K562 (cell line): ENCODE measurements around the gene SHC1. TPM values are rescaled to one million over a fixed set of nuclear protein-coding genes. Genes with fewer than 3 reads are reported as not detected.
A peak's percentile ranks its signal among the peaks of the same experiment; 100 is the strongest.

Experiments used
- ARNT ChIP-seq, 2 experiments: fragments of 450-650 bp; IDR thresholded peaks; 2 replicates each; pipeline ENCODE4 v1.6.1; 2016; ENCODE audit warnings: mild to moderate bottlenecking in 1 of 2
- ASH1L ChIP-seq: fragments of 450-650 bp; IDR thresholded peaks from 2 replicates; pipeline ENCODE4 v1.6.1; 2018; ENCODE audit warnings: borderline replicate concordance, mild to moderate bottlenecking, low read depth; ENCODE audit not compliant: partially characterized antibody
- CEBPG ChIP-seq, 3 experiments: fragments of 200-800 bp in 1 of 3; sonication (Bioruptor generic) in 1 of 3; sonication (generic) in 1 of 3; formaldehyde crosslinking in 1 of 3; IDR thresholded peaks in 2 of 3; conservative IDR thresholded peaks in 1 of 3; 2 replicates each; pipeline versions ENCODE4 v1.6.1 to v1.8.0; 2016 to 2022; ENCODE audit warnings: missing compliant biosample characterization in 2 of 3, missing genetic modification characterization in 2 of 3, mild to moderate bottlenecking in 1 of 3, missing genetic modification reagents in 1 of 3
- DDX20 ChIP-seq: fragments of 450-650 bp; IDR thresholded peaks from 2 replicates; pipeline ENCODE4 v1.6.1; 2016; ENCODE audit warnings: missing genetic modification characterization, low read depth, mild to moderate bottlenecking, missing compliant biosample characterization, moderate library complexity
- DEAF1 ChIP-seq: fragments of 450-650 bp; formaldehyde crosslinking; IDR thresholded peaks from 2 replicates; pipeline ENCODE4 v1.4.0; 2020; ENCODE audit warnings: mild to moderate bottlenecking, moderate library complexity
- E2F6 ChIP-seq, 2 experiments: IDR thresholded peaks; 2 replicates each; pipeline ENCODE4 v1.6.1; 2011; ENCODE audit warnings: borderline replicate concordance in 1 of 2, control low read depth in 1 of 2, low read depth in 1 of 2, low read length in 1 of 2, mild to moderate bottlenecking in 1 of 2, mixed read lengths in 1 of 2, moderate library complexity in 1 of 2; ENCODE audit not compliant: insufficient read depth in 1 of 2, insufficient read length in 1 of 2, poor library complexity in 1 of 2, severe bottlenecking in 1 of 2; ENCODE audit errors: extremely low read depth in 1 of 2
- ELF1 ChIP-seq: fragments of 200-800 bp; sonication (Bioruptor generic); IDR thresholded peaks from 2 replicates; pipeline ENCODE4 v1.6.1; 2016; ENCODE audit warnings: missing genetic modification characterization, missing compliant biosample characterization
- FOS ChIP-seq: IDR thresholded peaks from 3 replicates; pipeline ENCODE4 v1.6.1; 2011; ENCODE audit not compliant: insufficient read length; ENCODE audit errors: extremely low read depth
- HIVEP1 ChIP-seq: fragments of 250-450 bp; sonication (Bioruptor Pico); IDR thresholded peaks from 2 replicates; pipeline ENCODE4 v1.4.0; 2020; ENCODE audit warnings: mild to moderate bottlenecking
- MIER1 ChIP-seq: fragments of 450-650 bp; IDR thresholded peaks from 2 replicates; pipeline ENCODE4 v1.6.1; 2016; ENCODE audit warnings: antibody characterized with exemption, mild to moderate bottlenecking, low read depth
- SAP30 ChIP-seq: fragments of 200-600 bp; sonication (generic); IDR thresholded peaks from 2 replicates; pipeline ENCODE4 v1.6.1; 2012; ENCODE audit warnings: borderline replicate concordance, low read depth, mild to moderate bottlenecking, moderate library complexity, low read length, control low read depth, inconsistent platforms; ENCODE audit not compliant: insufficient read depth, poor library complexity, severe bottlenecking
- SP1 ChIP-seq: sonication (generic); formaldehyde crosslinking; IDR thresholded peaks from 2 replicates; pipeline ENCODE4 v1.8.1; 2022; ENCODE audit warnings: mild to moderate bottlenecking, missing genetic modification reagents
- polyA plus RNA-seq, 8 experiments: library from polyadenylated mRNA; depleted of rRNA in 4 of 8; stranded (reverse) in 5 of 8; unstranded in 3 of 8; fragments of >200 nt; fragmentation: Nextera tagmentation in 2 of 8; fragmentation: Illumina TruSeq in 1 of 8; extraction: Ambion mirVana in 2 of 8; extraction: Trizol in 1 of 8; gene quantifications; 2 replicates each; pipeline versions ENCODE4 v1.2.1 to v1.2.3, GENCODE V29; 2011 to 2014; ENCODE audit warnings: inconsistent platforms in 1 of 8, missing spikeins in 1 of 8
- total RNA-seq, 7 experiments: library from RNA; depleted of rRNA in 6 of 7; stranded (reverse); fragments of >200 nt in 6 of 7; fragmentation: Illumina TruSeq in 2 of 7; extraction: Trizol in 2 of 7; gene quantifications; 2 replicates each; pipeline versions ENCODE4 v1.2.1 to v1.2.3, GENCODE V29; 2011 to 2021; ENCODE audit warnings: low replicate concordance in 1 of 7
- TF ChIP-seq, protein P1 (sequence below), 2 experiments: fragments of 150-350 bp in 1 of 2; IDR thresholded peaks; 2 replicates each; pipeline ENCODE4 v1.6.1; 2012 to 2016; ENCODE audit warnings: low read depth in 2 of 2, low read length in 2 of 2, mild to moderate bottlenecking in 1 of 2, moderate library complexity in 1 of 2
- TF ChIP-seq, protein P2 (sequence below): fragments of 250-450 bp; sonication (Bioruptor Pico); IDR thresholded peaks from 2 replicates; pipeline ENCODE4 v1.5.0; 2021; ENCODE audit warnings: mild to moderate bottlenecking, borderline replicate concordance

Gene SHC1
- total and polyA plus RNA-seq, 9 of the 15 experiments (the other 6 are each of a cell fraction or from before 2014, with no cell fraction given), result 4.1 to 113 (median 51.9) TPM

GRCh38 chr1:154982897-154983648 is 12.5 kb upstream of the SHC1 start, which contains the start of gene FLAD1 (continued):
- TF ChIP-seq, protein P1, sequence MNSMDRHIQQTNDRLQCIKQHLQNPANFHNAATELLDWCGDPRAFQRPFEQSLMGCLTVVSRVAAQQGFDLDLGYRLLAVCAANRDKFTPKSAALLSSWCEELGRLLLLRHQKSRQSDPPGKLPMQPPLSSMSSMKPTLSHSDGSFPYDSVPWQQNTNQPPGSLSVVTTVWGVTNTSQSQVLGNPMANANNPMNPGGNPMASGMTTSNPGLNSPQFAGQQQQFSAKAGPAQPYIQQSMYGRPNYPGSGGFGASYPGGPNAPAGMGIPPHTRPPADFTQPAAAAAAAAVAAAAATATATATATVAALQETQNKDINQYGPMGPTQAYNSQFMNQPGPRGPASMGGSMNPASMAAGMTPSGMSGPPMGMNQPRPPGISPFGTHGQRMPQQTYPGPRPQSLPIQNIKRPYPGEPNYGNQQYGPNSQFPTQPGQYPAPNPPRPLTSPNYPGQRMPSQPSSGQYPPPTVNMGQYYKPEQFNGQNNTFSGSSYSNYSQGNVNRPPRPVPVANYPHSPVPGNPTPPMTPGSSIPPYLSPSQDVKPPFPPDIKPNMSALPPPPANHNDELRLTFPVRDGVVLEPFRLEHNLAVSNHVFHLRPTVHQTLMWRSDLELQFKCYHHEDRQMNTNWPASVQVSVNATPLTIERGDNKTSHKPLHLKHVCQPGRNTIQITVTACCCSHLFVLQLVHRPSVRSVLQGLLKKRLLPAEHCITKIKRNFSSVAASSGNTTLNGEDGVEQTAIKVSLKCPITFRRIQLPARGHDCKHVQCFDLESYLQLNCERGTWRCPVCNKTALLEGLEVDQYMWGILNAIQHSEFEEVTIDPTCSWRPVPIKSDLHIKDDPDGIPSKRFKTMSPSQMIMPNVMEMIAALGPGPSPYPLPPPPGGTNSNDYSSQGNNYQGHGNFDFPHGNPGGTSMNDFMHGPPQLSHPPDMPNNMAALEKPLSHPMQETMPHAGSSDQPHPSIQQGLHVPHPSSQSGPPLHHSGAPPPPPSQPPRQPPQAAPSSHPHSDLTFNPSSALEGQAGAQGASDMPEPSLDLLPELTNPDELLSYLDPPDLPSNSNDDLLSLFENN (IDR thresholded peaks at IDR 0.05; ENCODE audit: low read depth in 2 of 2, low read length in 2 of 2), result no peak
- TF ChIP-seq ELF1 (tag) (peak; percentile 88), DDX20 (tag) (no peak), MIER1 (no peak), SAP30 (peak; percentile 96), SP1 (CRISPR knock-in tag) (peak; percentile 88), E2F6 (IDR thresholded peaks at IDR 0.05; ENCODE audit: borderline replicate concordance in 1 of 2, extremely low read depth in 1 of 2, insufficient read depth in 1 of 2, insufficient read length in 1 of 2, low read depth in 1 of 2, low read length in 1 of 2, poor library complexity in 1 of 2, severe bottlenecking in 1 of 2) (peak; percentile 94 to 97), ASH1L (peak; percentile 99), HIVEP1 (CRISPR knock-in tag) (no peak), FOS (peak; percentile 99), DEAF1 (CRISPR knock-in tag) (0 out of 2 replicates have a peak, but pooled peaks have one; percentile 31), ARNT (IDR thresholded peaks at IDR 0.05) (peak; percentile 12 to 57; a peak in 1 of 4 replicates), CEBPG (CRISPR knock-in tag; IDR thresholded peaks at IDR 0.05) (no peak), CEBPG (tag; conservative IDR thresholded peaks at IDR 0.05 in 1 of 2, IDR thresholded peaks at IDR 0.05 in 1 of 2) (no peak)
- TF ChIP-seq, protein P2, sequence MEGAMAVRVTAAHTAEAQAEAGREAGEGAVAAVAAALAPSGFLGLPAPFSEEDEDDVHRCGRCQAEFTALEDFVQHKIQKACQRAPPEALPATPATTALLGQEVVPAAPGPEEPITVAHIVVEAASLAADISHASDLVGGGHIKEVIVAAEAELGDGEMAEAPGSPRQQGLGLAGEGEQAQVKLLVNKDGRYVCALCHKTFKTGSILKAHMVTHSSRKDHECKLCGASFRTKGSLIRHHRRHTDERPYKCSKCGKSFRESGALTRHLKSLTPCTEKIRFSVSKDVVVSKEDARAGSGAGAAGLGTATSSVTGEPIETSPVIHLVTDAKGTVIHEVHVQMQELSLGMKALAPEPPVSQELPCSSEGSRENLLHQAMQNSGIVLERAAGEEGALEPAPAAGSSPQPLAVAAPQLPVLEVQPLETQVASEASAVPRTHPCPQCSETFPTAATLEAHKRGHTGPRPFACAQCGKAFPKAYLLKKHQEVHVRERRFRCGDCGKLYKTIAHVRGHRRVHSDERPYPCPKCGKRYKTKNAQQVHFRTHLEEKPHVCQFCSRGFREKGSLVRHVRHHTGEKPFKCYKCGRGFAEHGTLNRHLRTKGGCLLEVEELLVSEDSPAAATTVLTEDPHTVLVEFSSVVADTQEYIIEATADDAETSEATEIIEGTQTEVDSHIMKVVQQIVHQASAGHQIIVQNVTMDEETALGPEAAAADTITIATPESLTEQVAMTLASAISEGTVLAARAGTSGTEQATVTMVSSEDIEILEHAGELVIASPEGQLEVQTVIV (CRISPR knock-in tag), result 0 out of 2 replicates have a peak, but pooled peaks have one; percentile 37
